ENCODE measurements around the gene HDHD5. TPM values are rescaled to one million over a fixed set of nuclear protein-coding genes. Genes with fewer than 3 reads are reported as not detected.
A peak's percentile ranks its signal among the peaks of the same experiment; 100 is the strongest.

HDHD5 gene
- total and polyA plus RNA-seq, 10 of the 15 experiments (the other 5 are each of a cell fraction or from before 2014, with no cell fraction given): 1.7 to 68.0 (median 49.9) TPM

- FAIRE-seq (no peak), DNase-seq (ENCODE audit: low read depth, low spot score) (no peak), ATAC-seq (no peak)
- Histone ChIP-seq H3K36me3 (ENCODE audit: control insufficient read depth in 2 of 2, insufficient read depth in 2 of 2, low read length in 1 of 2) (peaks cover 0 to 20% of the 10 kb centered on the region in 2 experiments; a peak in 3 of 4 replicates), H3K27me3 (replicated peaks in 1 of 2; ENCODE audit: control insufficient read depth in 2 of 2, insufficient read depth in 2 of 2, low read length in 1 of 2) (no peaks in the 10 kb centered on the region), H3K4me3 (no peak overlapping the region), H3K79me2 (ENCODE audit: control insufficient read depth, insufficient read depth, low read length) (no peaks in the 10 kb centered on the region), H3K4me1 (ENCODE audit: control insufficient read depth, insufficient read depth, low read length) (no peaks in the 10 kb centered on the region), H4K20me1 (ENCODE audit: control insufficient read depth, insufficient read depth) (no peaks in the 10 kb centered on the region), H3K9me3 (replicated peaks; ENCODE audit: control insufficient read depth, insufficient read depth, low read length) (no peaks in the 10 kb centered on the region), H3K9ac (ENCODE audit: control insufficient read depth, insufficient read depth, low read length) (no peak overlapping the region), H2AFZ (ENCODE audit: control insufficient read depth, low read depth, low read length) (no peak overlapping the region), H3K27ac (ENCODE audit: control insufficient read depth, insufficient read depth) (no peak overlapping the region), H3K4me2 (ENCODE audit: control insufficient read depth, insufficient read depth) (no peak overlapping the region)
- SMC1A ChIA-PET (ENCODE audit: uncharacterized antibody, unreplicated experiment): no interaction called here
- TSS peak; percentile 64 for BruUV-seq (replicated peaks)
- CTCF ChIA-PET: no interaction called here
- in situ Hi-C loops (cut with MboI): no loop called here
- intact Hi-C loops (cut with micrococcal nuclease; ENCODE audit: unreplicated experiment): no loop called here
- RAD21 ChIA-PET (ENCODE audit: unreplicated experiment): no interaction called here
- 96% methylated on average over 14 of the region's 17 CpGs for WGBS (ENCODE audit: insufficient coverage, insufficient replicate concordance, low lambda C conversion rate, missing lambda C conversion rate)
- POLR2A ChIA-PET: no interaction called here
- TF ChIP-seq BMI1 (IDR thresholded peaks at IDR 0.05; ENCODE audit: borderline replicate concordance) (no peak), CREM (IDR thresholded peaks at IDR 0.05; ENCODE audit: low read depth) (no peak), NFYB (IDR thresholded peaks at IDR 0.05; ENCODE audit: insufficient read depth, low read depth, low read length) (no peak), YBX1 (IDR thresholded peaks at IDR 0.05) (no peak), RELA (IDR thresholded peaks at IDR 0.05; ENCODE audit: borderline replicate concordance, partially characterized antibody) (no peak), HDAC2 (IDR thresholded peaks at IDR 0.05) (no peak), NFYA (IDR thresholded peaks at IDR 0.05; ENCODE audit: borderline replicate concordance, low read depth, low read length) (no peak), USF1 (IDR thresholded peaks at IDR 0.05; ENCODE audit: borderline replicate concordance, extremely low read length, insufficient read depth, low read depth, low read length) (no peak)
These were observed 21.1 kb downstream of the HDHD5 start for GRCh38 chr22:17137861-17138425.
